NCI-H226 (cell line): ENCODE measurements around the gene TFR2.

ENCODE experiments used
- DNase-seq: peaks from one replicate; pipeline ENCODE4 v3.0.0-alpha.2; 2015

Gene TFR2

DNA sequence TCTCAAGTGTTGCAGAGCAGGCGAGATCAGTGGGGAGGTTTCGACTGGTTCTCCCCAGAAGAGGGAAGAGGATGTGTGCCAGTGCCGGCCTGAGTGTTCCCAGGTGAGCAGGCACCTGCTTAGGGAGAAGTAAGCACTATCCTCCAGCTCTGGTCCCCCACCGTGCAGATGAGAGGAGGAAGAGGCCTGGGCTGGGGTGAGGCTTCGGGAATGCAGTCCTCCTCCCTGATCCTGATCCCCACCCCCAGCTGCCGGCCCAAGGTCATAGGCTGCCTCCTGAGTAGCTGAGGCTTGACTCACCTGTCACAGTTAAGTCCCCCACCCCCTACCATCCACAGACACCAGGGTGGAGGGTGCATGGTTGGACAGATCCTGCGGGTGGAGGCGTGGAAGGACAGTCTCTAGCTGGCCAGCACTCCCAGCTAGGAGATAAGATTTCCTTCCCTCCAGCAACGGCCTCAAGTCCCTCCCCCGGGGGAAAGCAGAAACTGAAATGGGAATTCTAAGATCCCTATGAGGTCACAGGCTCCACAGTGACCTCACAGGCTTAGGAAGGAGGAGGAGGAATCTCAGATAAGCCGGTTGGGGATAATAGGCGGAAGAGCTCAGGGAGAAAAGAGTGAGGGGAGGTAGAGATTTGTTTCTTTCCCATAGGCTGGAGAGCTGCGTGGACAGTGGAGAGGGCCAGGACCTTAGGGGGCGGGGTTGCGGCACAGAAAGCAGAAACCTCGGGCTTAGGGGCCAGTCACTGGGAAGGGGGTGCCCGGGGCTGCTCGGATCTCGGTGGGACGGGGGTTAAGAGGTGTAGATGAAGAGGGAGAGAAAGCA is 56.5 kb downstream of the TFR2 start:
- DNase-seq = peak; percentile 99

DNA sequence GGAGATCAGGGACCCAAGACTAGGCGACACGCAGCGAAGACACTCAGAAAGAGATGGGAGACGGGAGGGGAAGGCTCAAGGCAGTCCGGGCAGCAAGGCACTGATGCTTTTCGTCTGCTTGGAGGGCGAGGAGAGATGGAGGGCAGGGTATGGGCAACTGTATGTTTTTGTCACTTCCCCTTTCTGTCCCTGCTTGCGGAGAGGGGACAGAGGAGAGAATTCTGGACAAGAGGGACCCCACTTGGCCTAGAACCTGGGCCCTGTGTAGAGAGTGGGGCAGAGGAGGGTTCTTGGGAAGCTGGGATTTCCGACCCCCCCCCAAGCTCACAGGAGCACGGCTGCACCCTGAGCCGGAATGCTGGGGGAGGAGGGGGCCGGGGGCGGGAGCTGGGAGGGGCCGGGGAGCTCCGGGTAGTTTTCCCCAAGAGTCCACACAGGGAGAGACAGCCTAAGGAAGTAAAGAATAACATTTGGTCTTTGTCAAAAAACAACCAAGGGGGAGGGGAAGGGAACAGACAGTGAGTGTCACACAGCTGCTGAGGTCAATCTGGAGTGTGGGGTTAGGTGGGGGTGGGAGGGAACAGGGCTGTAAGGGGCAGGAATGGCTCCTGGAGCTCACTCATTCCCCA is 57.2 kb downstream of the TFR2 start:
- peak; percentile 41 for DNase-seq

DNA sequence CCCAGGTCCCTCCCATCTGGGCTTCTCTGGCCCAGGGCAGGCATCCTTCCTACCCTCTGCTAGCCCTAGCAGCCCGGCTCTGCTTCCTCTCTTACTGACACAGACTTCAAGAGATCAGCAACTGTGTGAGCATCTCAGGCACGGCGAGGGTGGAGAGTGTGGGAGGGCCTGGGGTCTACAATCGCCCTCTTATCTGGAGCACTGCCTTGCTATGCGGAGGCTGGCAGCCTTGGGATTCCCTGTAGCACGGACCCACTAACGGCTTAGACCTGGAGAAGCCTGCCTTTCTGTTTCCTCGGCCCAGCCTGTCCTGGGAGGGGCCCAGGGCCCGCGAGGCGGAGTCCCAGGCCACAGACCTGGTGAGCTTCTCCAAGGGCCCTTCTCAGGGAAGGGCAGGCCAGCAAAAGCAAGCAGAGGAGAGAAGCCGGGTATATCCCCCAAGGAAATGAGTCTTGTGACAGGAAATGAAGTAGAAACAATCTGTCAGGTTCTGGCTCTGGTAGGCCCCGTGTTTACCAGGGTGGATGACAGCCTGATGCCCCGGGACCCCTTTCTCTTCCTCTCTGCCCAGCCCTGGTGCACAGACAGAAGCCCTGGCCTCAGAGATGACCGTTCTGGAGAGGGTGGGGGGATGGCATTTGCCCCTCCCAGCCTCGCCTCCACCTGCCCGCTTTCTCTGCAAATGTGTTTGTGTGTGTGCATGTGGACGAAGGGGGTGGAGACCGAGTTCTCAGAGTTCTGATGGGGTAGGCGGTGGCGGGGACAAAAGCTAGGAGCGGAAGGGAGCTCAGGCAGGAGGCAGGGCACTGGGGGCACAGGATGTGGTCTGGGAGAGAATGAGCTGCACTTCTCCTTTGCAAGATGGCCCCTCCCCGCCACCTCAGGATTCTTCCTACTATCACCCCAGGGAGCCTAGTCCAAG is 58.0 kb downstream of the TFR2 start:
- DNase-seq = peak; percentile 90

DNA sequence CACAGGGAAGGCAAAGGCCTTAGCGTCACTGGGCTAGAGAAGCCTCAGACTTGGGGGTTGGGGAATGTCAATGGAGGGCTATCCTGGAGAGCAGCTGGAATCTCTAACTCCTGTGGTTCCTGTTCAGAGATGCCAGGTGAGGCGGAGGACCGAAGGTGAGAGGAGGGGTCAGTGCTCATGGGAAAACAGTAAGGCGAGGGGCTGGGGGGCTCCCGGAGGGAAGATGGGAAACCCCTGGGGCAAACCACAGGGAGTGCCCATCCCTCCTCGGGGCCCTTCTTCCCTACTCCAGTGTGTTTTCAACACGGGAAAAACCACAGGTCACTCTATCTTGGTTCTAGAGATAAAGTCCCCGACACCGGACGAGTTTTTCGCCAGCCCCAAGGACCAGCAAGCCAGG is 58.7 kb downstream of the TFR2 start:
- no peak for DNase-seq

DNA sequence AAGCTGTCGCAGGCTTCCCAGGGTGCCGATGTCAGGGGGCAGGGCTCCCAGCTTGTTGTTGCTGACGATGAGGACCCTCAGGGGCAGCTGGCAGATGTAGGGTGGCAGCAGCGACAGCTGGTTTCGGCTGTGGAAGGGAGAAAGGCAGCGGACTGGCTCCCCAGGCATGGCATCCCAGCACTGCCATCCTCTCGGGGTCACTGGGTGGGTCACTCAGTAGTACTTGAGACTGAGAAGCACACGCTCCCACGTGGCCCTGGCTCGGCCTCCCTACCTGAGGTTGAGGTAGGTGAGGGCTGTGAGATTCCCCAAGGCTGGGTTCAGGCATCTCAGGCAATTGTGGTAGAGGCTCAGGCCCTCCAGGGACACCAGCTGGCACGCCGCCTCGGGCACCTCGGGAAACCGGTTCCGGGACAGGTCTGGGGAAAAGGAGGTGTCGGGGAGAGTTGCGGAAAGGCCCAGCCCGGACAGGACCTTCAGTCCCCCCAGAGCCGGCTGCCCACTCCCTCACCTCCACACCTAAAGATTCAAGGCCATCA is 59.2 kb downstream of the TFR2 start:
- no peak for DNase-seq

DNA sequence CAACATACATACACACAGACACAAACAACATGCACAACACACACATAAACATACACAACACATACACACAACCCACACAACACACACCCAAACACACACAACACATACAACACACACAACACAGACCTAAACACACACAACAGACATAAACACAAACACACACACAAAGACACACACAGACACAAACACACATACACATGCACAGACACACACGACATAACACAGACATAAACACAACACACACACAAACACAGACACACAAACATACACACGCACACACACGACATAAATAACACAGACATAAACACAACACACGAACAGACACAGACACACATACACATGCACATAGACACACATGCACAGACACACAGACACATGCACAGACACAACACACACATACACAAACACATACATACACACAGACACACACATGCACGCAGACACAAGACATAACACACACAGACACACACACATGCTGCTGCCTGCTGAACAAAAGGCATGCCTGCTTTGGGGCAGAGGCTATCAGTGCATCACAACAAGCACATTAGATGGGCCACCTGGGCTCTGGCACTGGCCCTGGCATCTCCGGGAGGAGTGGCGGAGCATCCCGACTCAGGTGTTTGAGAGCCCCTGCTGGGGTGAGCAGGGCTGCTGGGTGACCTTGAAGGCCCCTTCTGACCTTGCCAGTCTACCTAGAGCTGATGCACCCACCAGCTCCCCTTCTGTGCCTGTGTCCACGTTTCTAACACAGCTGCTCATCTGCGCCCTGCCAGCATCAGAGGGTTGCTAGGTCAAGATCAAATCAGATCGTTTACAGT is 60.7 kb downstream of the TFR2 start:
- no peak for DNase-seq

DNA sequence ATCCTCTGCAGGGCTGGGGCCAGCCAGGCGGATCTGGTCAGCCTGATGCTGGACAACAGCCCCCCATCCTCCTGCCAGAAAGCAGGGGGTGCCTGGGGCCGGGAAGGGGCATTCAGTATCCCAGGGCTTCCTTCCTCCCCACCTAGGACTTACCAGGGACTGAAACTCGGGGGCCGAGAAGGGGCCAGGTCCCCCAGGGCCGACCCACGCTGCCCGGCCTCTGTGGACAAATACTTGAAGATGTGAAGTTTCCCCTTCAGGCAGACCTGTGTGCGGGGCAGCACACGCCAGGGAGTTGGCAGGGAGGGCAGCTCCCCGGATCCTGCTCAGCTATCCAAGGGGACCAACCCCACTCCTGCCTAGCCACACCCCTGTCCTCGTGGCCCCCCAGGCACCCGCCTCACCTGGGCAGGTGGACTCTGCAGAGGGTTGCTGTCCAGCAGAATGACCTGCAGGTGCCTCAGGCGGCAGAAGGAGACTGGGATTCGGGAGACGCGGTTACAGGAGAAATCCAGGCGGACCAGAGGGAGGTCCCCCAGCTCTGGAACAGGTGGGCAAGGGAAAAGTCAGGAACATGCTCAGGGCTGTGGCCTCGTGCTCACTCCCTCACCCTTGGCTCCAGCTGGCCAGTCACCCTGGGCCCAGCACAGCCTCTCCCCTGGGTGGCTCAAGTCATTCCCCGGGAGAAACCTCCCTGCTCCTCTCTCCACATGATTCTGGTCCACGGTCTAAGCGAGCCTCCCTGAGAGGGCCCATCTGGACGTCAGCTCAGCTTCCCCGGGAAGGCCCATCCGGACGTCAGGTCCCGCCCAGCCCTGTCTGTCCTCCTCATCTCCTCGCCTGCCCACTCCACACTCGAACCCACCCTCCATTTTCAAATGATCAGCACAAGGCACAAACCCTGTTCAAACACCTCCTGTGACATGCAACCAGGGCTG is 62.8 kb downstream of the TFR2 start:
- DNase-seq = no peak

DNA sequence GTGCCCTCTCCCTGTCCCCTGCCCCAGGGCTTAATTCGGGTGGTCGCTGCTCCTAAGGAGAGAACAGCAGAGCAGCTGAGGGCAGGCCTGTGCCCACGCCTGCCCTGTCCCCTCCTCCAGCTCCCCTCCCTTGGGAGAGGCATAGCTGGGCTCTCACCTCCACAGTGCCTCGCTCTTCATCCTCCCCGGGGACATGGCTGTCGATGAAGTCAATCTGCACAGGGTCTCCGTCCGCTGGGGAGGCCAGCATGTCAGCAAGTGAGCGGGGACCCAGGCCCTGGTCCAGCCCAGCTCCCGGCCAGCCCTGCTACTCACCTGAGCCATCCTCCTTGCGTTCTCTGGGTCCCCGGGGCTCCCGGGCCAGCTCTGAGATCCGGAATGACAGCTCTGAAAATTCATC is 63.8 kb downstream of the TFR2 start:
- no peak for DNase-seq

DNA sequence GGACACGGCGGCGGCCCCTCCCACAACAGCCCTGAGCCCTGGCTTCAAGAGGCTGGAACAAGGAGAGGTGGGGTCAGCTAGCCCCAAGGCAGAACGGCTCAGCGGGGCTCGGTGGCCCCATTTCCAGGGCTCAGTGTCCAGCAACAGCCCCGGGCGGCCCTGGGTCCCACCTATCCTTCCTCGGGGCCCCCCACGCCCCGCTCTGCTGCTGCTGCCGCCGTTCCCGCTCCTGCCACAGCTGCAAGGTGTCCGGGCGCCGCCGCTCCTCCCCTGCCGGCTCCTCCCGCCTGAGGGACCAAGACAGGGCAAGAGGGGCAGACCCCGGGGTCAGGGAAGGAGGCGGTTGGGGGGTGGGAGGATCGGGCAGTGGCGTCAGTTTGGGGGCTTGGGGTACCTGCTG is 64.2 kb downstream of the TFR2 start:
- DNase-seq = no peak

DNA sequence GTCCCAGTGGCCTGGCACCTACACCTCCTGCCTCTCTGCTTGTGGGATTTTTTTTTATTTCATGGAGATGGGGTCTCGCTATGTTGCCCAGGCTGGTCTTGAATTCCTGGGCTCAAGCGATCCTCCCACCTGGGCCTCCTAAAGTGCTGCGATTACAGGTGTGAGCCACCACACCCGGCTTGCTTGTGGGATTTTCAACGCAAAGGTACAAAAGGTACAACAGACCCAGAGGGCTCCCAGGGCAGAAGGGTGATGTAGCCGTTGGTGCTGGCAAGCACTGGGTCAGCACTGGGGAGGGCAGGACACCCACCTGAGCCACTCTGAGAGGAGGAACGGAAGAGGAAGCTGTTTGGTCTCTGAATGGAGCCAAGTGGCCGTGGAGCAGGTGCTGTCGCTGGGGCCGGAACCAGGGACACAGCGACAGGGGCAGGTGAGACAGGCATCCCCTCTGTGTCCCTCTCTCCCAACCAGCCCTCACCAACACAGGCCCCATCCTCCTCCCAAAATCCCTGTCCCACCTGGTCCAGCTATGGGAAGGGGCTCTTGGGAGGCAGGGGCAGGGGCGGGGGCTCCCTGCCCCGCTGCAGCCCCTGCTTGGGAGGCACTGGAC is 64.9 kb downstream of the TFR2 start:
- DNase-seq = no peak

DNA sequence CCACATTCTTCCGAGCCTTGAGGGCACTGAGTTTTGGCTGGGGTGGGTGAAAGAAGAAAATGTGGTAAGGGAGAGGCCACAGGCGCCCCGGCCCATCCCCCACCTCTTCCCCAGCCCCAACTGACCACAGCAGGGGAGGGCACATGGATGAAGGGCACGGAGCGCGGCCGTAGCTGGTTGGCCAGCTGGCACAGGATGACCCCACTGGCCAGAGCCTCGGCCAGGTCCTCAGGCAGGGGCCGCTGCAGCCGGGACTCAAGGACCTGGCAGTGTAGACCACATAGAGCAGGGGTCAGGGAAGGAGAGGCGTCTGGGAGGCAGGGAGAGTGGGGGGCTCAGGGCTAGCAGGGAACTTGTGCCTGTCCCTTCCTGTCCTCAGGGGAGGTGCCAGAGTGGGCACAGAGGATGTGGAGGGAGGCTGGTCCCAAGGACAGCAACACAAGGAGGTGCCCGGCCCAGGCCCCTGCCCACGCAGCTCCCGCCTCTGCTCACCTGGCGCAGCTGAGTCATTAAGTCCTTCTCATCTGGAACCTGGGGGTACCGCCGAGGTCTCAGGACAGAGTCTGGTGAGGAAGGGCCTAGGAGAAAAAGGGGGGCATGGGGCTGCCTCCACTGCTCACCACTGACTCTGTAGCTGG is 65.5 kb downstream of the TFR2 start:
- DNase-seq = no peak

DNA sequence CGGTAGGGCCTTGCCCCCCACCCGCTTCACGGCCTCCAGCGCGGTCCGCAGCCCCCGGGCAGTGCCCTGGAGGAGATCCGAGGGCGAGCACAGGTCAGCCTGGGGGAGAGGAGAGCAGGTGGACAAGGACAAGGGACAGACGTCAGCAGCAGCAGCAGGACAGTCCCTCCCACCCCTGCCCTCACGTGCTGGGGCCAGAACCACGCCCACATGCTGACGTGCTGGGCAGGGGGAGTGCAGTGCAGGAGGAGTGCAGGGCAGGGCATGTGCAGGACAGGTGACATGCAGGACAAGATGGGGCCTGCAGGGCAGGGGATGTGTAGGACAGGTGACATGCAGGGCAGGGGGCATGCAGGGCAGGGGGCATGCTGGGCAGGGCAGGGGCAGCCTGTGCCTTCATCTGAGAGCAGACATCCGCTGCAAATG is 66.1 kb downstream of the TFR2 start:
- no peak for DNase-seq

DNA sequence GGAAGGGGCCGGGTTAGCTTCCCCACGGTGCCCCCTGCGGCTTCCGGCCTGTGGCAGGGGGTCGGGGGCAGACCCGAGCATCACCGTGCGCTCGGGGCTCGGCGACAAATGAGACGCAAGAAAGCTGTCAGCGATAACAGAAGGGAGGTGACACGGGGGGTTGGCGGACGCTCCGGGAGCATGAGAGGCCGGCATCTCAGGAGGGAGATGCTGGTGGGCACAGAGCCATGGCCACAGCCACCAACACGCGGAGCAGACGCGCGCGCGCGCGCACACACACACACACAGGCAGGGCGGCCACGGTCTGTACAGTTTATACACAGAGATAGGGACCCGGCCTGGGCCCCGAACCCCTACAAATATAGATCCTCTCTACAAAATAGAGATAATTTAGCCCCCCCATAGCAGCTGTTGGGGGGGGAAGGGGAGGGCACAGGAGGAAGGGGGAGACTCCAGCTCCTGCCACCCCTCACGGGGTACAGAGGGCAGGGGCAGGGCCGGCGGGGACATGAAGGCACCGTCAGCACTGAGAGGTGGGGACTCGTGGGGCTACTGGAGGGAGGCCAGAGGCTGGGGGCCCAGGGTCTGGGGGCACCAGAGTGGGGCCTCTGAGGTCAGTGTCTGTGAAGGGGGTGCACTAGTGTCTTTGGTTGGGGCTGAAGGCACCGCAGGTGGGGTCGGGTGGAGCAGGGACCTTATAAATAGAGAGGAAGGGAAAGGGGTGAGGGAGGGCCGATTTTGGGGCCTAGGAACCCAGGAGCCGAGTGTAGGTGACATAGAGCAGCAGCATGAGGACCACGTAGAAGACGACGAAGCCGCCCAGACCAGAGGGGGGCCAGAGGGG is 66.8 kb downstream of the TFR2 start:
- DNase-seq = no peak

DNA sequence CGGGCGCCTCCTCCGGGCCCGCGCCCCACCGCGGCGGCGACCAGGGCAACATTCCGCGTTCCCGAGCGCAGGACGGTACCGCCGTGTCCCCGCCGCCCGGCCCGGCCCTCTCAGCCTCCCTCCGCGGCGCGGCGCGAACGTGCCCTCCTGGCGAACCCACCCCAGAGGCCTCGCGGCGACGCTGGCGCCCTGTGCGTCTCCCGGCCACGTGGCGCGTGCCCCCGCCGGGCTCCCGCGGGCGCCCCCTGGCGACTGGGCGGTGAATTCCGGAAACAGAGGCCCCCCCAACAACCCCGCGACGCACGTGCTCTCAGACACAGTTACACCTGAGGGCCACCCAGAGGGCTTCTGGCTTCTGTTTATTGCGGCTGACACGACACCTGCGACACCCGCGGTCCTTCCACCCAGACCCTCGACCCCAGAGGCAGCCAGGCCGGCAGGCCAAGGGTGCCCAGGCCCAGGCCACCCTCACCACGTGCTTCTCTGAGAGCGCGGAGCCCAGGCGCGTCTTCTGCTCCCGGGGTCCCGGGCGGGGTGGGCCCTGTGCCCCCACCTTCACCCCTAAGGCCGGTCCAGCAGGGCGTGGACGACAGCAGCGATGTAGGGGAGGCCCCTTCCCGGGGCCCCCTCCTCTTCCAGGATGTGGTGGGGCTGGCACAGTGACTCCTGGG is 67.5 kb downstream of the TFR2 start, which contains the start of gene SAP25:
SAP25 (minus strand) TSS at position 210 of the 671 bp plus-strand sequence; CDS start at position 52, 158 bp downstream.
- DNase-seq = no peak

DNA sequence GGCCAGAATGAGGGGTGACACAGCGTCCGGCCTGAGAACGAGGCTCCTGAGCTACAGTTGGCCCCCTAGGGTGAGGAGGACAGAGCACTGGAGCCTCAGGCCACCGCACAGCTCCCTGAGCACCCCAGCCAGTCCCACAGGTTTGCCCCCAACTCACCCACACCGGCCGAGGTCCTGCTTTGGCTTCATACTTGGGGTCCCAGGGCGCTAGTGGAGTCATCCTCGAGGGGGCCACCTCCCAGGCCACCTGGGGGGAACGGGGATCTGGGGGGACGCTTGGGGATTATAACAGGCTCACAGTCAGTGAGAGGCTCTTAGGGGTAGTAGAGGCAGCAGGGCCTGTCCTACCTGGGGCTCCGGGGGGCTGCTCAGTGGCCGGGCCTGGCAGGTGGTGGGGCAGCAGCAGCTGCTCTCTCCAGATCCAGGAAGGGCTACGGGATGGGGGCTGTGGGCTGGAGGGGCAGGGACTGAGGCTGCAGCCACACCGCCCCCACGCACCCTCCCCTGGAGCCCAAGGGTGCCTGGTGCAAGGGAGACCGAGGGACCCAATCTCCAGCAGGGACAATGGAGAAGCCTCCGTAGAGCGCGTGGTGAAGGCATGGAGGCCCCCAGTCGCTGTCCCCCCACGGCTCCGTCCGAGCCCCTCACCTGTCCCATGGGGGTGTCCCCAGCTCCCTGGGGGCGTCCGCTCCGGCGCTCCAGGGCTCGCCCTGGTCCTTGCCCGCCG is 68.2 kb downstream of the TFR2 start:
- no peak for DNase-seq

DNA sequence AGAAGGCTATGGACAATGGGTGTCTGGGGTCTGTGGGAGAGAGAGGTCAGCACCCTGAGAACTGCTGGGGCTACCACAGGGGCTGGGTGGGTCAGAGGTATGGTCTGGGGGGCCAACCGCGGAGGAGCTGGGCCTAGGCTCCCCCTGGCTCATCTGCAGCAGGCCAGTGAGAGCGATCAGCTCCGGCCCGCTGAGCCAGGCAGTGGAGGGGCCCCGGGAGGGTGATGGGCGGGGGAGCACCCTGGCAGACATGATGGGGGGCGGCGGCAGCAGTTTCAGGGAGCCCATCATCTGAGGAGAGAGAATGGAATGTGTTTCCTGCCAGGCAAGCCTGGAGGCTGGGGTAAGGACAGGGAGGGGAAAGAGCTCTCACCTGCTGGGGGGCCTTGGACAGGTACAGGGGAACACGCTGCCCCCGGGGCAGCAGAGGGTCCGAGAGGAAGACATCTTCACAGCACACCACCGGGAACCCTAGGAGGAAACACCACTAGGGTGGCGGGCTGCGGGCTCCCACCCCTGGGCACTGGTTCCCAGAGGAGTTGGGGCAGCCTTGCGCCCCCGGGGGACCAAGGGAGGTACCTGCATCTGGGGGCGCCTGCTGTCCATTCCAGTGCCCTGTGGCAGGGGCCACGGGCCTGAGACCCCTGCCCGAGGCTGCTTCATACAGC is 68.9 kb downstream of the TFR2 start:
- peak; percentile 66 for DNase-seq

DNA sequence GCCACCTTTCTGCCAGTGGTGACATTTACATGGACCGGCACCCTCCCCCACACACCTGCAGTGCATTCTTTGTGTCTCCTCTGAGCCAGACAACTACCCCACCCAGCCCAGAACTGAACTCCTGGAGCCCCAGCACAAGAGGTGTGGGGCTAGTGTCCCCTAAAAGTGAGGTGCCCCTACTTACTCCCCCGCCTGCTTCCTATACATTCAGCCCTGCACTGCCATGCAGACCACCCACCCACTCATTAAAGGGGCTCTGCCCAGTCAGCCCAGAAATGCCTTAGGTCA is 69.6 kb downstream of the TFR2 start:
- no peak for DNase-seq
